ENCODE data around the gene ITFG2.
"Not testable (repeated sequence)": the region's sequence is repeated elsewhere in the genome, so short reads cannot be mapped to it uniquely, and the experiment has no call there.

Gene ITFG2

GRCh38 chr12:2855546-2855945 is 43.1 kb downstream of the ITFG2 start:
- no peak for TF ChIP-seq POLR2A (IDR thresholded peaks at IDR 0.05; ENCODE audit: low read length)
- TF ChIP-seq GATA1 (IDR thresholded peaks at IDR 0.05; ENCODE audit: low read depth, low read length), result no peak
- no peak for DNase-seq

- peak in 1 of 2 experiments; percentile 24 for DNase-seq
- no peak for TF ChIP-seq POLR2A (IDR thresholded peaks at IDR 0.05; ENCODE audit: low read length)
- TF ChIP-seq GATA1 (IDR thresholded peaks at IDR 0.05; ENCODE audit: low read depth, low read length), result no peak
Measured at GRCh38 chr12:2856051-2856450, 43.6 kb downstream of the ITFG2 start.

GRCh38 chr12:2857021-2857431 is 44.6 kb downstream of the ITFG2 start, which contains the start of gene TEX52:
Gene TEX52, minus strand, starts transcription at chr12:2857039. Its CDS starts 13 bp downstream, at chr12:2857026.
- TF ChIP-seq GATA1 (IDR thresholded peaks at IDR 0.05; ENCODE audit: low read depth, low read length) (no peak), POLR2A (IDR thresholded peaks at IDR 0.05; ENCODE audit: low read length) (no peak)
- no peak for DNase-seq

- no peak for DNase-seq
- TF ChIP-seq POLR2A (IDR thresholded peaks at IDR 0.05; ENCODE audit: low read length), result peak; percentile 28
- no peak for TF ChIP-seq GATA1 (IDR thresholded peaks at IDR 0.05; ENCODE audit: low read depth, low read length)
Measured at GRCh38 chr12:2857576-2857975, 45.1 kb downstream of the ITFG2 start.

GRCh38 chr12:2858334-2858733 is 45.9 kb downstream of the ITFG2 start:
- no peak for DNase-seq
- TF ChIP-seq POLR2A (IDR thresholded peaks at IDR 0.05; ENCODE audit: low read length) (no peak), GATA1 (IDR thresholded peaks at IDR 0.05; ENCODE audit: low read depth, low read length) (no peak)

- DNase-seq, result no peak
- no peak for TF ChIP-seq GATA1 (IDR thresholded peaks at IDR 0.05; ENCODE audit: low read depth, low read length)
- TF ChIP-seq POLR2A (IDR thresholded peaks at IDR 0.05; ENCODE audit: low read length), result no peak
Measured at GRCh38 chr12:2858944-2859421, 46.5 kb downstream of the ITFG2 start.

- TF ChIP-seq GATA1 (IDR thresholded peaks at IDR 0.05; ENCODE audit: low read depth, low read length) (no peak), POLR2A (IDR thresholded peaks at IDR 0.05; ENCODE audit: low read length) (no peak)
Measured at GRCh38 chr12:2860170-2860569, 47.7 kb downstream of the ITFG2 start.

GRCh38 chr12:2862876-2863275 is 50.4 kb downstream of the ITFG2 start:
- no peak for DNase-seq
- TF ChIP-seq GATA1 (IDR thresholded peaks at IDR 0.05; ENCODE audit: low read depth, low read length), result no peak
- no peak for TF ChIP-seq POLR2A (IDR thresholded peaks at IDR 0.05; ENCODE audit: low read length)

More at GRCh38 chr12:2860170-2860569, 47.7 kb downstream of the ITFG2 start:
- no peak for DNase-seq

- not testable (repeated sequence) for DNase-seq
Measured at GRCh38 chr12:2863402-2863801, 50.9 kb downstream of the ITFG2 start.

- no peak for TF ChIP-seq GATA1 (IDR thresholded peaks at IDR 0.05; ENCODE audit: low read depth, low read length)
- TF ChIP-seq POLR2A (IDR thresholded peaks at IDR 0.05; ENCODE audit: low read length), result no peak
- no peak for DNase-seq
Measured at GRCh38 chr12:2864198-2864597, 51.7 kb downstream of the ITFG2 start.

GRCh38 chr12:2868986-2869632 is 56.6 kb downstream of the ITFG2 start:
- DNase-seq, result not testable (repeated sequence)
